Thyroid gland (tissue), 4 donors: ENCODE data around the gene XRCC4.

Experiments used
- CTCF ChIP-seq, 6 experiments: fragments of 200-600 bp in 3 of 6; fragments of 450-650 bp in 3 of 6; sonication (generic) in 3 of 6; IDR thresholded peaks; one replicate each; pipeline ENCODE4 v1.5.1; 2016 to 2019; ENCODE audit warnings: antibody characterized with exemption in 6 of 6, mild to moderate bottlenecking in 2 of 6, inconsistent platforms in 1 of 6, moderate library complexity in 1 of 6
- POLR2A ChIP-seq, 2 donors: fragments of 450-650 bp; IDR thresholded peaks; one replicate each; pipeline ENCODE4 v1.6.1; 2017; ENCODE audit warnings: antibody characterized with exemption in 2 of 2, mild to moderate bottlenecking in 2 of 2, moderate library complexity in 1 of 2

DNA sequence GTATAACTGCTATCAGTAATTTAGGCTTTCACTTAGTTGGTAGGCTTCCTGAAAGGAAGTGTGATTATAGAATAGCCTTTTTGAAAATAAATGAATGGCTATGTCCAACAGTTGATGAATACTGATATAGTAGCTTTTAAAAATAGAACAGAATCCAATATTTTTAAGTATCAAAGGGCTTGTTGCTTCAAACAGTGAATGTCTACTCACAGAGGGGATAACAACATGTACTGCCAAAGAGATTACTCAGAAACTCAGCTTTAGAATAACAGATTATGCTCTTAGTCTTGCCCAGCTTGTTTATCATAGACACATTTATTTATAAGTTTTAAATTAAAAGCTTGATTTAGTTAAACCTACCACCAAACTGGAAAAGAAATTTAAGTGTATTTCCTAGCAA, 132.6 kb downstream of the XRCC4 start:
- TF ChIP-seq CTCF (IDR thresholded peaks at IDR 0.05) (no peak), POLR2A (IDR thresholded peaks at IDR 0.05) (no peak)
